GM10847 (cell line): ENCODE measurements around the gene DMD.

Experiments used
- POLR2A ChIP-seq: IDR thresholded peaks from 2 replicates; pipeline ENCODE4 v1.6.1; 2011; ENCODE audit not compliant: insufficient read length; ENCODE audit errors: extremely low read depth

Gene DMD

DNA sequence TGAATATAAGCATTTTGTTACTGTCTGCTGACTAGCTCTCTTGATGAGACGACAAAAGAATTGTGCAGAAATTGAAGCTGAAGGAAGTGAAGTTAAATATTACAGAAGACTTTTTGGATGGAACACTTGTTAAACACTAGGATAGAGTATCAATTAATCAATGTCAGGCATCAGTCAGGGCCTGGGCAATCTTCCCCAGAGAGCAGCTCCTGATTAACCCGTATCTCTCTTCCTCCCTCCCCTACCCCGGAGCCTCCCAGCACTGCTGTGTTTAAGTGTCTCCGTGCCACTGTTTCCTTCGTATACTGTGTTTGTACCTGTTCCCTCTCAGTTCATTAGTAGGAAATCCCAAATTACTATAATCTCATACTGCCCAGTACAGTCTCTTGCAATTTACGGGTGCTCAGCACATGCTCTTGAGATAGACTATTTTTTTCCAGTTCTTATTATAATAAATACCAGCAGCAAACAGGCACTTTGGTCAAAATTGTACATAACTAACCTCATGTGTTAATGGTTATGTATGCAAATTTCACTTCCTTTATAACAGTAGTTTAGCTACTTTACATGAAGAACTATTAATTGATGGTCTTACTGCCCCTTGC is 1373.8 kb downstream of the DMD start:
- TF ChIP-seq POLR2A = no peak

GRCh38 chrX:31836479-31836878 is 1374.9 kb downstream of the DMD start:
- no peak for TF ChIP-seq POLR2A

DNA sequence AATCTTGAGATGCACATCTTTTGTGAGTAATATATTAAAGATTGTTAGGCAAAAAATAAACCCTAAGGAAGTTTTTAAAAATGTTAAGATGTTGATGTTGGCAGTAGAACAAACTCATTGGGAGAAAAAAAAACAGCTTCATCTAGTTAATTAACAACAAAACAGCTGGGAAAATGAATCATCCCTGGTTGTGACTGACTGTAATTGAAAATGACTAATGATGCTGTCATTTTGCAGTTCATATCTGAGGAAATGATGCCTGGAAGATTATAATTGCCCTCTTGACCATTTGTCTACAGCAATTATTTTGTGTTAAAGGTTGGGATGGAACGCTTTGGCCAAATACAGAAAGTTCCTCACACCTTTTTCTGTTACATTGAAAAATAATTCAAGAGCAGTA is 1379.1 kb downstream of the DMD start:
- TF ChIP-seq POLR2A = no peak

- TF ChIP-seq POLR2A = no peak
Measured at GRCh38 chrX:31820430-31821210, 1390.7 kb downstream of the DMD start.

DNA sequence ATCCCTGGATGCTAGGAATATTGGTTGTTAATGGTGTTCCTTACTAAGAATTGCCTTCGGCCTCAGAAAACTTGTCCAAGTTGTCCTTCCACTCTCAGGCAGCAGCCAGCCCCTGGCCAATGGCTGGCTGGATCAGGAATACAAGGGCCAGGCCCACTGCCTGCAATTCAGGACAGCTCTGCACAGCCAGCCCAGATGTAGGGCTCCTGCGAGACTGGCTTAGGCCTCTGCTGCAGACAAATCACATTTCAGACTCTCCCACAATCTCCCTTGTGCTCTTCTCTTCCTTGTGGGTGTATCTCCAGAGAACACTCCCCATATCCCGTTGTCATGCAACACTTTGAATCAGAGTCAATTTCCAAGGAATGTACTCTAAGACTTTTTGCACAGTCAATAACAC is 1391.9 kb downstream of the DMD start:
- TF ChIP-seq POLR2A = no peak

DNA sequence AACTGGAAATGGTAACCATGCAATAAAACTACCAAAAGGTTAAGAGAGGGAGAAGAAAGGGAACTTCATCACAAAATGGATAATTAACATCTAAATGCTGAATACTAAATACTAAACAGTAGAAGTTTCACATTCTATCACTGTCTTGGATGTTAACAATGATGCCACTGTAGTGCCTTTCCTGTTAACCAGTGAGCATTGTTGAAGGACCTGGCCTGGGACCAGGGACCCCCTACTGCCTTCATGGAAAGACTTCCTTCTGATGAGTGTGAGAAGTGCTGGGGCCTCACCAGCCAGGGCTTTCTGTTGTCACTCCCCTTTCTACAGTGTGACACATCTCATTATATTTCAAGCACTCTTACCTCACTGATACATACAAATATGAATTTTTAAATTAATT is 1400.2 kb downstream of the DMD start:
- TF ChIP-seq POLR2A = no peak

- TF ChIP-seq POLR2A = no peak
Measured at GRCh38 chrX:31808357-31808756, 1403.0 kb downstream of the DMD start.

DNA sequence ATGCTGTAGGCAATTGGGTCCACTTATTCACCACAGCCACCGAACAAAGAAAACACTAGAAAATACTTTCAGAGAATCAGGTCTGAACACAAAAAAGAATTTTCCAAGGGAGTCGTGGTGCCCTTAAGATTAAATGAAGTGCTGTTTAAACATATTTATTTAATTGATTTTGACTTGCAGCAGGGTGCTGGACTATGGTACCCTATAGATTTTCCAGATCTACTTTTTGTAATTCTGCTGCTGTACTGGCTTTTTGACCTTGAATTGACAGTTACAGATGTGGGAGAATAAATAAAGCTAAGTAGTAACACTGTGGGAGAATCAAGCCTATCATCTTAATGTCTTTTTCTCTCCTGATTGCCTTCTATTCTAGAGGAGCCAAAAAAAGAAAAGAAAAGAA is 1404.2 kb downstream of the DMD start:
- no peak for TF ChIP-seq POLR2A

- TF ChIP-seq POLR2A = no peak
Measured at GRCh38 chrX:31805781-31806180, 1405.6 kb downstream of the DMD start.

DNA sequence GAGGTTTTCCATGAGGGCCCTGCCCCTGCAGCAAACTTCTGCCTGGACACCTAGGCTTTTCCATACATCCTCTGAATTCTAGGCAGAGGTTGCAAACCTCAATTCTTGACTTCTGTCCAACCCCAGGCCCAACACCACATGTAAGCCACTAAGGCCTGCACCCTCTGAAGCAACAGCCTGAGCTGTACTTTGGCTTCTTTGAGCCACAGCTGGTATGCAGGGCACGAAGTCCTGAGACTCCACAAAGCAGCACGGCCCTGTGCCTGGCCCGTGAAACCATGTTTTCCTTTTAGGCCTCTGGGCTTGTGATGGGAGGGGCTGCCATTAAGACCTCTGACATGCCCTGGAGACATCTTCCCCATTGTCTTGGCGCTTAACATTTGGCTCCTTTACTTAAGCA is 1411.1 kb downstream of the DMD start:
- TF ChIP-seq POLR2A = no peak

GRCh38 chrX:31796624-31797023 is 1414.7 kb downstream of the DMD start:
- no peak for TF ChIP-seq POLR2A

- no peak for TF ChIP-seq POLR2A
Measured at GRCh38 chrX:31747411-31747810, 1463.9 kb downstream of the DMD start.

- no peak for TF ChIP-seq POLR2A
Measured at GRCh38 chrX:31743004-31743403, 1468.3 kb downstream of the DMD start.

DNA sequence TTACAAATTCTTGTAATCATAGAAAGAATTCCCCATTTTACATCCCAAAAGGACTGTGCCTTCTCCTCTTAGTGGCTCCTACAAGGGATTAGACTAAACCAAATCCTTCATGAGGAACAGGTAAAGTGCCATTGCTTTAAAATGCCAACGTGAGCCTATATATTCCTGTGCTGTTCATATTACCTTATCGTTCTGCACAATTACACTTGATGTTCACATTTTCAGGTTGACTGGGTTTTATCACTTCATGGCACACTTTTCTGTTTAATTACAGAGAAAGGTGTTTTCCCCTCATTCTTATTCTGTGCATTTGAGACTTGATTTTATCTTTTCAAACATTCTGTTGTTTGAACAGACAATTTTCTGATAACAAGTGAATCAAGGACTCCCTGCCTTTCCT is 1493.9 kb downstream of the DMD start:
- TF ChIP-seq POLR2A = no peak

DNA sequence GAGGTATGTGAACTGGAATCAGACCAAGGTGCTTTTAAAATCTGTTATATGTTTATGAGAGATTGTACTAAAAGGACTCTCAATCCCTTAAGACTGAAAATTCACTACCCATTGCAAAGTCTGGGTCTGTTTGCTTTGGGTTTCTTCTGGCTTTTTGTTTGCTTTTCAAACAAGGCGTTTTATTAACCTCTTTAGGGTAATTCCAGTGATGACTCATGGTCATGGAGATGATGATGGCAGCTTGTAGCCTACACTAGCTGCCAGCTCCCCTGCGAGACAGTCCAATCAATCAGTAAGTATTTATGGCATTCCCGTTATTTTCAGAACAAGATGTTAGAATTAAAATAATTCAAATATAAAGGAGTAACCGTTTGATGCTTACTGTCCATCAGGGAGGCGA is 1495.7 kb downstream of the DMD start:
- TF ChIP-seq POLR2A = no peak

GRCh38 chrX:31714797-31715196 is 1496.6 kb downstream of the DMD start:
- no peak for TF ChIP-seq POLR2A

GRCh38 chrX:31713120-31713519 is 1498.2 kb downstream of the DMD start:
- no peak for TF ChIP-seq POLR2A

DNA sequence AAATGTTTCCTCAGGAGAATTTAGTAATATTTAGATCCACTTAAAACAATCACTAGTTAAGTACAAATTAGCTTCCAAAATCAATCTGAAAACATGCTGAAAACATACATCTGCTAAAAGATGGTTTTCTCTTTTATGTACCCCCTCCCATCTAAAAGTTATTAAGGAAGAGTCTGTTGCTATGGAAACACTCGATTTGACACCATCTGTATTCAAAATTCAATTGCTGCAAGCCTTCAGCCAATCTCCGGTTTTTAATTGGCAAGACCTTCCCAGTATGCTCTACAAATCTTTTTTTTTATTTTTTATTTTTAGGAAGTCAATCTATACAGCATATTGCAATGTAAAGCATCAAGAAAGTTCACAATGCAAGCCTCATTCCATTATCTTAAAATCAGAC is 1500.2 kb downstream of the DMD start:
- no peak for TF ChIP-seq POLR2A

DNA sequence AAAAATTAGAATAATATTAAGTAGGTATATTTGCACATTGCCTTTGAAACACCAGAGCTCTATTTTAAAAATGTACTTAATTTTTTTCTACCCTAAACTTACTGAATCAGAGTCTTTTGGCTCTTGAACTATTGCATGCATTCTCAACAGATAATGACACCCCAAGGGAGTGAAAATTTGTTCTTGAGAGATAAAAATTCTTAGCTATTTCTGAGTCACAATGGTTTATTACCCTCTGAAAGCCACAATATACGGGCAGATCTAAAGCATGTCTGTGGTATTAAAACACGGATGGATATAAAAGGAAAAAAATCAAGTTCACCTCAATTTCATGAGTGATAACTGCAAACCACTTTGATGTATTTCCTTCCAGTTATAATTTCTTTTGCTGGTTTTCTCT is 1503.2 kb downstream of the DMD start:
- TF ChIP-seq POLR2A = no peak
